ENCODE data around the gene KLHL29. TPM values are rescaled to one million over a fixed set of nuclear protein-coding genes. Genes with fewer than 3 reads are reported as not detected.

KLHL29 gene
- total RNA-seq, 1 experiment from 2014 or later, result 2.6 TPM

DNA sequence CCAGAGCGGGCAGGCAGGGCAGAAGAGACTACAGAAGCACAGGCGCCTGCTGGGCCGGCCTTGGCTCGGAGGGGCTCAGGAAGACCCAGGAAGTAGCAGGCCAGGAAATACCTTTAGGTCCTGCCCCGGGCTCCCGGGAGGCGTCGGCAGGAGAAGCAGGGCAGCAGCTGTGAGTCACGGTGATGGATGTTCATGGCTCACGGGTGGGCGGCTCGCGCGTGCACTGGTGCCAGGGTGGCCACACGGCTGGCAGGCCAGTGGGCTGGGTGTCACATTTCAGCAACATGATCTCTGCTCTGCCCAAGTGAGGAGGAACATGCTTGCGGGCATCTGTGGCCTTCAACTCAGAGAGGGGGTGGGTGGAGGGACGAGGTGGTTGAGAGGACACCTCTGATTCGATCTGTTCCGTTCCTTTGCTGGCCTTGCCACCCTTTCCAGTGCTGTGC lies 139.3 kb downstream of the KLHL29 start:
- POLR2A ChIA-PET (ENCODE audit: unreplicated experiment), result no interaction called here
- Histone ChIP-seq H2AFZ (ENCODE audit: low read length) (no peak overlapping the region), H3K9me2 (replicated peaks; ENCODE audit: low read length) (no peaks in the 10 kb centered on the region), H3K27ac (ENCODE audit: low read length) (no peak overlapping the region), H3F3A (ENCODE audit: low read length, unreplicated experiment) (no peaks in the 10 kb centered on the region), H3K9me3 (ENCODE audit: low read length) (no peaks in the 10 kb centered on the region), H4K20me1 (ENCODE audit: low read length) (no peaks in the 10 kb centered on the region), H3K4me3 (ENCODE audit: low read length) (no peak overlapping the region), H3K27me3 (ENCODE audit: low read length) (no peaks in the 10 kb centered on the region), H3K36me3 (ENCODE audit: low read depth, low read length) (no peaks in the 10 kb centered on the region), H3K9ac (ENCODE audit: low read length) (no peak overlapping the region), H3K4me1 (ENCODE audit: insufficient read depth, low read length) (peaks cover 4% of the 10 kb centered on the region; the same call in 1 of the 2 replicates), H3K4me2 (ENCODE audit: low read length) (no peak overlapping the region), H3K79me2 (ENCODE audit: low read length) (no peaks in the 10 kb centered on the region)
- CTCF ChIA-PET, result no interaction called here
- intact Hi-C loops (cut with micrococcal nuclease), result no loop called here
- DNase-seq (peak; percentile 26), ATAC-seq (peak; percentile 29)
- TF ChIP-seq, protein P1, sequence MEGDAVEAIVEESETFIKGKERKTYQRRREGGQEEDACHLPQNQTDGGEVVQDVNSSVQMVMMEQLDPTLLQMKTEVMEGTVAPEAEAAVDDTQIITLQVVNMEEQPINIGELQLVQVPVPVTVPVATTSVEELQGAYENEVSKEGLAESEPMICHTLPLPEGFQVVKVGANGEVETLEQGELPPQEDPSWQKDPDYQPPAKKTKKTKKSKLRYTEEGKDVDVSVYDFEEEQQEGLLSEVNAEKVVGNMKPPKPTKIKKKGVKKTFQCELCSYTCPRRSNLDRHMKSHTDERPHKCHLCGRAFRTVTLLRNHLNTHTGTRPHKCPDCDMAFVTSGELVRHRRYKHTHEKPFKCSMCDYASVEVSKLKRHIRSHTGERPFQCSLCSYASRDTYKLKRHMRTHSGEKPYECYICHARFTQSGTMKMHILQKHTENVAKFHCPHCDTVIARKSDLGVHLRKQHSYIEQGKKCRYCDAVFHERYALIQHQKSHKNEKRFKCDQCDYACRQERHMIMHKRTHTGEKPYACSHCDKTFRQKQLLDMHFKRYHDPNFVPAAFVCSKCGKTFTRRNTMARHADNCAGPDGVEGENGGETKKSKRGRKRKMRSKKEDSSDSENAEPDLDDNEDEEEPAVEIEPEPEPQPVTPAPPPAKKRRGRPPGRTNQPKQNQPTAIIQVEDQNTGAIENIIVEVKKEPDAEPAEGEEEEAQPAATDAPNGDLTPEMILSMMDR (conservative IDR thresholded peaks at IDR 0.05; ENCODE audit: low read depth, low read length), result no peak
- no peak for TF ChIP-seq EZH2 (IDR thresholded peaks at IDR 0.05; ENCODE audit: low read length, unreplicated experiment)
- TF ChIP-seq EZH2phosphoT487 (IDR thresholded peaks at IDR 0.05; ENCODE audit: borderline replicate concordance, low read length), result no peak
- no TSS peak for BruUV-seq (replicated peaks)

DNA sequence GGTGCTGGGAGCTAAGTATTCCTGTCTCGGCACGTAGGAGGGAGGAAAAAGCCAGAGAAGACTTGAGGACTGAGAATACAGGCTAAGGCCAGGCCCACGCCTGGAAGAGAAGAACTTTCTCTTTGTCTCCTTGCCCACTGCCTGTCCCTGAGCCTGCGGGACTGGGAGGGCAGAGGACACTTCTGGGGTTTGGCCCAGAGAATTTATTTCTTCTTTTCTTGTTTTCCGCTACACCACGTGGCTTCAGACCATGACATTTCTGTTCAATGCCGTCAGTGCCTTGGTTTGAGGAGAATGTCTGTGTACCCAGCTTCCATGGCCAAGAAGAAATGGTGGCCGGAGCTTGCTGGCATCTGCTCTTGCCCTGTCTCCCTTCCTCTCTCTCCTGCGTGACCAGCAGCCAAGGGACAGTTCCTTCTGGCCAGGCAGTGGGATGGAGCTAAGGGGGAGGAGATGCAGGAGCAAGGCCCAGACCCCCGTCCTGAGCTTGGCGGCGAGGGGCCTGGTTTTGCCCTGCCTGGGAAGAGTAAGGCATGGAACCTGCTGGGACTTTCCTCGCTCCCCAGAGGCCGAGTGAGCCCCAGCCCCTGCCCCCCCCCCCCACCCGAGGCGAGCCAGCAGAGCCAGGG lies 140.3 kb downstream of the KLHL29 start:
- no peak overlapping the region for H2AFZ ChIP-seq (ENCODE audit: low read length)
- peaks cover 4% of the 10 kb centered on the region; the same call in 1 of the 2 replicates for H3K4me1 ChIP-seq (ENCODE audit: insufficient read depth, low read length)
- H3K27ac ChIP-seq (ENCODE audit: low read length), result no peak overlapping the region
- no peaks in the 10 kb centered on the region for H3K9me2 ChIP-seq (replicated peaks; ENCODE audit: low read length)
- H3K36me3 ChIP-seq (ENCODE audit: low read depth, low read length), result no peaks in the 10 kb centered on the region
- no peak for ATAC-seq
- no TSS peak for BruUV-seq (replicated peaks)
- H3K4me3 ChIP-seq (ENCODE audit: low read length), result no peak overlapping the region
- no peaks in the 10 kb centered on the region for H3K27me3 ChIP-seq (ENCODE audit: low read length)
- CTCF ChIA-PET, result no interaction called here
- DNase-seq, result no peak
- TF ChIP-seq EZH2phosphoT487 (IDR thresholded peaks at IDR 0.05; ENCODE audit: borderline replicate concordance, low read length), result no peak
- TF ChIP-seq, protein P1 (conservative IDR thresholded peaks at IDR 0.05; ENCODE audit: low read depth, low read length), result no peak
- TF ChIP-seq EZH2 (IDR thresholded peaks at IDR 0.05; ENCODE audit: low read length, unreplicated experiment), result no peak
- intact Hi-C loops (cut with micrococcal nuclease), result no loop called here
- no peaks in the 10 kb centered on the region for H3F3A ChIP-seq (ENCODE audit: low read length, unreplicated experiment)
- no peaks in the 10 kb centered on the region for H3K9me3 ChIP-seq (ENCODE audit: low read length)
- POLR2A ChIA-PET (ENCODE audit: unreplicated experiment), result no interaction called here
- H3K79me2 ChIP-seq (ENCODE audit: low read length), result no peaks in the 10 kb centered on the region
- H3K9ac ChIP-seq (ENCODE audit: low read length), result no peak overlapping the region
- no peaks in the 10 kb centered on the region for H4K20me1 ChIP-seq (ENCODE audit: low read length)
- H3K4me2 ChIP-seq (ENCODE audit: low read length), result no peak overlapping the region

DNA sequence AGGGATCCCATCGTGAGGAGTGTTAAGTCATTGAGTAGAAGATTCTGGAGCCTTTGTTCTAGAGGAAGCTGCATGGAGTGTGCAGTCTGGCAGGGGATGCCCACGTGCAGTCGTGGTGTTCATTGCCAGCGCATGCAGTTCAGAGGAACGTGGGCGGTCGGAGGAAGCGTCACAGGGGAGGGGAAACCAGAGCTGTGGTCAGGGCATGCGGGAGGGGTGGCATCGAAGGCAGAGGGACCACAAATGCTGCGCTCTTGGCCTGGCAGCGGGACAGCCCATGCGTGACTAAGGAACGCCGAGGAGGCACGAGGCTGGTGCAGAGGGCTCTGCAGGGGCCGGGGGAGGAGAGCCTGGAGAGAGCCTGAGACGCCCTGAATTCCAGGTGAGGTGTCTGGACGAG lies 141.1 kb downstream of the KLHL29 start:
- H3K27me3 ChIP-seq (ENCODE audit: low read length), result no peaks in the 10 kb centered on the region
- no peaks in the 10 kb centered on the region for H3K9me3 ChIP-seq (ENCODE audit: low read length)
- no peaks in the 10 kb centered on the region for H4K20me1 ChIP-seq (ENCODE audit: low read length)
- no peak for TF ChIP-seq EZH2phosphoT487 (IDR thresholded peaks at IDR 0.05; ENCODE audit: borderline replicate concordance, low read length)
- TF ChIP-seq, protein P1 (conservative IDR thresholded peaks at IDR 0.05; ENCODE audit: low read depth, low read length), result no peak
- TF ChIP-seq EZH2 (IDR thresholded peaks at IDR 0.05; ENCODE audit: low read length, unreplicated experiment), result no peak
- H3K27ac ChIP-seq (ENCODE audit: low read length), result no peak overlapping the region
- H3F3A ChIP-seq (ENCODE audit: low read length, unreplicated experiment), result no peaks in the 10 kb centered on the region
- H3K9ac ChIP-seq (ENCODE audit: low read length), result no peak overlapping the region
- BruUV-seq (replicated peaks), result no TSS peak
- no peaks in the 10 kb centered on the region for H3K9me2 ChIP-seq (replicated peaks; ENCODE audit: low read length)
- ATAC-seq, result no peak
- H3K4me1 ChIP-seq (ENCODE audit: insufficient read depth, low read length), result peaks cover 4% of the 10 kb centered on the region; the same call in 1 of the 2 replicates
- intact Hi-C loops (cut with micrococcal nuclease), result no loop called here
- H3K36me3 ChIP-seq (ENCODE audit: low read depth, low read length), result no peaks in the 10 kb centered on the region
- H3K4me2 ChIP-seq (ENCODE audit: low read length), result no peak overlapping the region
- no peak overlapping the region for H3K4me3 ChIP-seq (ENCODE audit: low read length)
- no peak for DNase-seq
- H2AFZ ChIP-seq (ENCODE audit: low read length), result no peak overlapping the region
- CTCF ChIA-PET, result interaction anchor here (0.6 kb wide), 1 partner anchor 15 kb away, joined by 3 read pairs; no protein-coding TSS in a partner anchor
- POLR2A ChIA-PET (ENCODE audit: unreplicated experiment), result no interaction called here
- H3K79me2 ChIP-seq (ENCODE audit: low read length), result no peaks in the 10 kb centered on the region
